MCF 10A (cell line): ENCODE data around the gene RRAD. TPM values are rescaled to one million over a fixed set of nuclear protein-coding genes. Genes with fewer than 3 reads are reported as not detected.

ENCODE experiments used
- BruUV-seq: library from RNA; stranded (reverse); fragments of 400-500 nt; replicated peaks from 2 replicates; lab custom pipeline; 2021; lab: Mats Ljungman, UMichigan
- CTCF ChIA-PET: fragments of 300-600 bp; sonication (Branson Sonifier 250); formaldehyde crosslinking; extraction: SDS; loops from one replicate; lab custom pipeline; 2021; ENCODE audit warnings: antibody characterized with exemption, inconsistent platforms; lab: Yijun Ruan, JAX
- POLR2A ChIA-PET: fragments of 300-600, 350-650 bp; sonication (Branson Sonifier 250); formaldehyde crosslinking; extraction: SDS; loops from one replicate; lab custom pipeline; 2020; ENCODE audit warnings: antibody characterized with exemption, inconsistent platforms; lab: Yijun Ruan, JAX
- DNase-seq: peaks from one replicate; pipeline ENCODE4 v3.0.0-alpha.2; 2018; ENCODE audit not compliant: unreplicated experiment
- H3K27ac Mint-ChIP-seq: one replicate; pipeline ENCODE4 v1.8.0; 2022; ENCODE audit warnings: mild to moderate bottlenecking, low read depth, mixed read lengths; ENCODE audit not compliant: unreplicated experiment
- H3K27me3 Mint-ChIP-seq: one replicate; pipeline ENCODE4 v1.8.0; 2022; ENCODE audit warnings: mixed read lengths; ENCODE audit not compliant: insufficient read depth, unreplicated experiment
- H3K36me3 Mint-ChIP-seq: one replicate; pipeline ENCODE4 v1.8.0; 2022; ENCODE audit warnings: mild to moderate bottlenecking, moderate library complexity, mixed read lengths; ENCODE audit not compliant: insufficient read depth, unreplicated experiment
- H3K4me1 Mint-ChIP-seq: one replicate; pipeline ENCODE4 v1.8.0; 2022; ENCODE audit warnings: mixed read lengths; ENCODE audit not compliant: insufficient read depth, unreplicated experiment
- H3K4me3 Mint-ChIP-seq: one replicate; pipeline ENCODE4 v1.8.0; 2022; ENCODE audit warnings: mild to moderate bottlenecking, moderate library complexity, mixed read lengths; ENCODE audit not compliant: unreplicated experiment
- H3K9me3 Mint-ChIP-seq: one replicate; pipeline ENCODE4 v1.8.0; 2022; ENCODE audit warnings: mixed read lengths; ENCODE audit not compliant: unreplicated experiment
- CTCF ChIP-seq: fragments of 200-600 bp; IDR thresholded peaks from one replicate; pipeline ENCODE4 v1.8.0; 2022; ENCODE audit warnings: antibody characterized with exemption, mild to moderate bottlenecking; ENCODE audit not compliant: unreplicated experiment
- intact Hi-C: fragments of 100-400 bp; cut with micrococcal nuclease; formaldehyde crosslinking; loops from 2 replicates; pipeline ENCODE4 v1.14.1; 2022
- total RNA-seq: library from RNA; stranded (reverse); gene quantifications from 2 replicates; pipeline ENCODE4 v1.2.3, GENCODE V29; 2022

RRAD gene
- total RNA-seq, 1 experiment from 2014 or later, result not detected

- CTCF ChIA-PET, result interaction anchor here (0.7 to 6.2 kb wide), 10 partner anchors 8 to 214 kb away, joined by 3 to 30 read pairs (median 4); no protein-coding TSS in a partner anchor
- POLR2A ChIA-PET, result interaction anchor here (0.9 kb wide), 1 partner anchor 8 kb away, joined by 3 read pairs; no protein-coding TSS in a partner anchor
- no peaks in the 10 kb centered on the region for H3K36me3 Mint-ChIP-seq
- DNase-seq, result no peak
- BruUV-seq, result no TSS peak
- peaks cover 11% of the 10 kb centered on the region for H3K27me3 Mint-ChIP-seq
- no peaks in the 10 kb centered on the region for H3K9me3 Mint-ChIP-seq
- peaks cover 9% of the 10 kb centered on the region for H3K4me1 Mint-ChIP-seq
- no peak overlapping the region for H3K27ac Mint-ChIP-seq
- intact Hi-C loops, result no loop called here
- TF ChIP-seq CTCF, result no peak
- H3K4me3 Mint-ChIP-seq, result no peak overlapping the region
Observed at GRCh38 chr16:66961914-66962313, 36.6 kb upstream of the RRAD start.

- H3K36me3 Mint-ChIP-seq, result no peaks in the 10 kb centered on the region
- intact Hi-C loops, result no loop called here
- peak; percentile 66 for TF ChIP-seq CTCF
- no peak within 1 kb of the TSS for H3K27ac Mint-ChIP-seq
- H3K4me1 Mint-ChIP-seq, result peaks cover 9% of the 10 kb centered on the region
- H3K9me3 Mint-ChIP-seq, result no peaks in the 10 kb centered on the region
- no TSS peak for BruUV-seq
- no peak within 1 kb of the TSS for H3K4me3 Mint-ChIP-seq
- ChIA-PET POLR2A (interaction anchor here (0.8 to 0.9 kb wide), 2 partner anchors 9 to 518 kb away, joined by 3 to 4 read pairs; no protein-coding TSS in a partner anchor), CTCF (interaction anchor here (0.6 to 6.2 kb wide), 11 partner anchors 9 to 260 kb away, joined by 3 to 30 read pairs (median 3); no protein-coding TSS in a partner anchor)
- peaks cover 11% of the 10 kb centered on the region for H3K27me3 Mint-ChIP-seq
- DNase-seq, result peak; percentile 66
Observed at GRCh38 chr16:66961065-66961744, 35.9 kb upstream of the RRAD start, which contains the start of gene CES3. Gene CES3 (plus strand): TSS chr16:66961266. CDS start chr16:66961308, 42 bp downstream.

- ChIA-PET POLR2A (no interaction called here), CTCF (interaction anchor here (0.6 to 6.2 kb wide), 10 partner anchors 8 to 261 kb away, joined by 3 to 30 read pairs (median 4); no protein-coding TSS in a partner anchor)
- Mint-ChIP-seq H3K4me3 (no peak overlapping the region), H3K36me3 (no peaks in the 10 kb centered on the region), H3K4me1 (peaks cover 9% of the 10 kb centered on the region), H3K9me3 (no peaks in the 10 kb centered on the region), H3K27ac (no peak overlapping the region), H3K27me3 (peaks cover 8% of the 10 kb centered on the region)
- intact Hi-C loops, result no loop called here
- BruUV-seq, result no TSS peak
- DNase-seq, result no peak
- no peak for TF ChIP-seq CTCF
Observed at GRCh38 chr16:66960270-66960669, 34.9 kb upstream of the RRAD start.

- no peak for DNase-seq
- ChIA-PET CTCF (interaction anchor here (0.5 to 6.2 kb wide), 12 partner anchors 11 to 614 kb away, joined by 3 to 30 read pairs (median 3); no protein-coding TSS in a partner anchor), POLR2A (interaction anchor here (0.7 kb wide), 1 partner anchor 922 kb away, joined by 3 read pairs; no protein-coding TSS in a partner anchor)
- Mint-ChIP-seq H3K36me3 (no peaks in the 10 kb centered on the region), H3K27me3 (peaks cover 3% of the 10 kb centered on the region), H3K9me3 (no peaks in the 10 kb centered on the region), H3K27ac (no peak overlapping the region), H3K4me1 (peaks cover 5% of the 10 kb centered on the region), H3K4me3 (no peak overlapping the region)
- TF ChIP-seq CTCF, result no peak
- no TSS peak for BruUV-seq
- intact Hi-C loops, result loop anchor here (10.0 kb wide), 1 partner anchor 55 kb away; no protein-coding TSS in a partner anchor
Observed at GRCh38 chr16:66959704-66960161, 34.4 kb upstream of the RRAD start.
